GM21723 (cell line): ENCODE results near the gene IRF5.
"Not testable (repeated sequence)": the region's sequence is repeated elsewhere in the genome, so short reads cannot be mapped to it uniquely, and the experiment has no call there.

ENCODE experiments used
- ATAC-seq: cut with Tn5 transposase; IDR thresholded peaks from one replicate; pipeline ENCODE4 v1.9.1; 2021; ENCODE audit warnings: mild to moderate bottlenecking, moderate library complexity; ENCODE audit not compliant: unreplicated experiment

IRF5 gene

DNA sequence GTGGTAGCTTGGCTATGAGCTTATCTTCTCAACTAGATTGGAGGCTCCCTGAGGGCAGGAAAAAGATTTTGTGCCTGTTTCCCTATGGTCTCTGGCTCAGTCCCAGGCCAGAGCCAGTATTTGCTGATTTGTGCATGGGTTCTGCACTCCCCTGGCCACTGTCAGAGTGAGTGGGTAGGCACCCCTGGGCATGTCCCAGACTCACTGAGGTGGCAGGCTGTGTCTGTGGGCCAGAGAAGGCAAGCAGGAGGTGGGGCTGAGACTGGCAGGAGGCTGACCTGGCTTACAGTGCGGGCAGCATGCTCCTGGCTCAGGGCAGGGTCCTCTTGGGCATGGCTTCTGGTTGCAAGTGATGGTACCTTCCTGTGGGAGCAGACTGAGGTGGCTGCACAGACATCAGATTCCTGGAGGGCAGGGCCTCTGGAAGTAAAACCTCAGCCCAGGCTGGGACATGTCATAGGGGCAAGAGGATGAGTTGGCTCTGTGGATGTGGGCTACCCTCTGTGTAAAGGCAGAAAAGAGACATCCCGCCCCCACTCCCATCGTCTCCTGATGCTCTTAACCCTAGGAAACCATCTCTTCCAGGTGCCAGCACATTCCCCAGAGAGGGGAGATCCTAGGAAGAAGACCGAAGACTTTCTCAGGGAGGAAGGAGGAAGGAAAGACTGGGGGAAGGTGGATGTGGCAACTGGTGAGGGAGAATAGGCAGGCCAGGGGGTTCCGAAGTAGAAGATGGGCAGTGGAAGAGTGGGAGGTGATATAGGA, 31.5 kb upstream of the IRF5 start:
- no peak for ATAC-seq

DNA sequence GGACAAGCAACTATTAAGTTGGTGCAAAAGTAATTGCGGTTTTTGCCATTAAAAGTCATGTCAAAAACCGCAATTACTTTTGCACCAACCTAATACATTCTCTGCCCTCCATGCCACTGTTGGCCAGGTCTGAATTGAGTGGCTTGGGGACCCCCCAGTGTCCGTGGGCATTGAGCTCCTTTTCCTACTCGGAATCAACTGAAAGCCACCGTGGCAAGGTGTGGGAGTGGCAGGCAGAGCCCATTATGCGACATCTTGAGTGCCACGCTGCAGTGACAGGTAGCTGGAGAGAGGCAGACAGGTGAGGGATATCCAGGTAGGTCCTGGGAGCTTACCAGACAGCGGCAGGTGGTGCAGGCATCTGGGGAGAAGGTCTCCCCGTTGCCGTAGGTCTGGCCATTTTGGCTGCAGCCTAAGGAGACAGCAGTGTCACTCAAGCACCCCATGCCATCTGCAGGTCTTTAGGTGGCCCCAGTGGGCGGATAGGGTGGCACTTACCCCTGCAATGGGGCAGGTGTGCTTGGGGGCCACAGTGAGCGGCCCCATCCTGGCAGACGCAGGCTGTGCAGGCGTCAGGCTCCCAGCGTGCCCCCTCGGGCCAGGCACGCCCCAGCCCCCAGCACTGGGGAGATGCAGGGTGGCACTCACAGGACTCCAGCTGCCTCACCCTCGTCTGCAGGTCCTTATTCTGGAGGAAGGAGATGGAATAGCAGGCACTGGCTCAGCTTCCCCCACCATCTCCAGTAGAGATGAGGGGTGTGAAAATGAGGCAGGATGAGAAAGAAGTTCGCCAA, 30.8 kb upstream of the IRF5 start:
- no peak for ATAC-seq

DNA sequence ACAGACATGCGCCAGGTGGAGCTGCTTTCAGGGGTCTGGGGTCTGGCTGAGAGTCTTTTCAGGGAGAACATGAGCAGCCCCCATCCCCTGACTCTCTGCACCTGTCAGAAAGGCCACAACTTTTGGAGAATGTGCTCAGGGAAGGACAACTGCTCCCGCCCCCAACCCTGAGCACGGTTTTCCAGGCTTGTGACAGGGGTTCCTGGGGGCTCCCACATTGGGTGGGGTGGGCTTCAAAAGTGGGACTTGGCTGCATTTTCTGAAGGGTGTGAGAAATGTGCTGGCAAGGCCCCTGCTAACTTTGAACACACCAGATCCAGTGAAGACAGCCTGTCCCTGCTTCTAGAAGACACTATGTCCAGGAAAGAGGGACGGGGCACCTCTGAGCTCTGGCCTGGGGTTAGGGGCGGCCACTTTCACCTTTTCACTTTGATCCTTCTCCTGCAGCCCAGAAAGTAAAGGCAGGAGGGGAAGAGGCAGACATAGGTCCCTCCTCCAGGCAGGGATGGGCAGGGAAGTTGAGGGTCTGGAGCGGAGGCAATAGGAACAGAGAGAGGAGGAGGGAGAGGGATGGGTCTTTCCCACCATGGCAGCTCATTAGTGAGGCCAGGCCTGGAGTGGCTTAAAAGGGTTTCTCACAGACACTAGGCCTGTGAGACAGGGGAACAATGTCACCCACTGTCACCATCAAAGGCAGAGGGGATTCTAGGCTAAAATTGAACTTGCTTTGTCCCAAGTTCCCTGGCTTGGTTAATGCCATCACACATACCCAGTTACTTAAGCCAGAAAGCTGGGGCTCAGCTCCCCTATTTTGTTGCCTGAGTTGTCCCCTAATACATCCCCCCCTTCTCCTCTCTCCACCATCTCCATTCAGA, 28.7 kb upstream of the IRF5 start:
- no peak for ATAC-seq

DNA sequence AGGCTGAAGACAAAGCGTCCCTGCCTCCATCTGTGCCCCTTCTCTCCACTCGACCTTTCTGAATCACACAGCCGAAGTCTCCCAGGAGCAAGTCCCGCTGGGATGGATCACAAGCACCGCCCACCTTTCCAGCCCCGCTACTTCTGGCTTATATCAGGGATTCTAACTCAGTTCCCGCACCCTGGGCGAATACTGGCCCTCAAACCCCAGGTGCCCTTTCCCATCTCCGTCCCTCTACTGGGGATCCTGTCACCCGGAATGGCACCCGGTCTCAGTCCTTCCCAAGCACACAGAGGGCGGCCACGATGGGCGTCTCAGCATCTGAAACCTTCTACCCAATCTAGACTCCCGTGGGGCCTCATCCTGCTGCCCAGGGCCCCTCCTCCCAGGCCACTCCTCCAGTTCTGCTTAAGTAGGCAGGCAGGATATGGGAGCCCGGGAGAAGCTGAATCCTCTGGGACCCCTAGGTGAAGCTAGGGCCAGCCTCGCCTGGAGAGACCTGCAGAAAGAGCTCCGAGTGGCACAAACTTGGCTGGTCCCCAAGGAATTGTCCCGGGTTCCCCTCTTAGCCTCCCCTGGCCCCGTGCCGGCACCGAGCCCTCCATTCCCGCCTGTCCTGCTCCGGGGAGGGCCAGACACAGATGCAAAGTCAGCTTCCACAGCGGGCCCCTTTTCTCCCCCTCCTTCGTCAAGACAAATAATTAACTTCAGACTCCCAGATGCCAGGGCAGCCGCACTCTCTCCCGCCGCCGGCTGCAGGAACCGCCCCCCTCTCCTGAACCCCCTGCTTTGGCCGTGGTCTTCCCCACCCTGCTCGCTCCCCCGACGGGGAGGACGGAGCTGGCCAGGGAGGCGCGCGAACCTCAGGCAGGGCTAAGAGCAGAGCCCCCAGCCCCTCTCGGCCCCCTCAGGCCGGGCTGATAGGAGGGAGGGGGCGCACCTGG, 27.8 kb upstream of the IRF5 start:
- ATAC-seq = no peak

DNA sequence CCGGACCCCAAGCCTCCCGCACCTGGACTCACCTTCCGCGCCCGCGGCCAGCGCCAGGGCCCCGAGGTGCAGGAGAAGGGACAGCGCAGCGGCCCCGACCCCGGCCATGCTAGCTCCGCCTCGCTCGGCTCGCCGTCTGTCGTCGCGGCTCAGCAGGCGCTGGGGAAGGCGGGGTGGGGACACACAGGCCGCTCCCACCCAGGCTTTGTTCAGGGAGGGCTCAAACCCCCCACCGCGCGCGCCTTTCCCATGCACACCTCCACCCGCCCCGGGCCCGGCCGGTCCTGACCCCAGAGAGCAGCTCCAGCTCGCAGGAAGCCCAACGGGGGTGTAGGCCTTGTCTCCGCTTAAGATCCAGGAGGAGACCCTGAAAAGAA, 27.2 kb upstream of the IRF5 start, which contains the start of gene KCP:
TSS of gene KCP (minus strand) at position 141 of the 377 bp plus-strand sequence. CDS start at position 108, 33 bp downstream.
- no peak for ATAC-seq

DNA sequence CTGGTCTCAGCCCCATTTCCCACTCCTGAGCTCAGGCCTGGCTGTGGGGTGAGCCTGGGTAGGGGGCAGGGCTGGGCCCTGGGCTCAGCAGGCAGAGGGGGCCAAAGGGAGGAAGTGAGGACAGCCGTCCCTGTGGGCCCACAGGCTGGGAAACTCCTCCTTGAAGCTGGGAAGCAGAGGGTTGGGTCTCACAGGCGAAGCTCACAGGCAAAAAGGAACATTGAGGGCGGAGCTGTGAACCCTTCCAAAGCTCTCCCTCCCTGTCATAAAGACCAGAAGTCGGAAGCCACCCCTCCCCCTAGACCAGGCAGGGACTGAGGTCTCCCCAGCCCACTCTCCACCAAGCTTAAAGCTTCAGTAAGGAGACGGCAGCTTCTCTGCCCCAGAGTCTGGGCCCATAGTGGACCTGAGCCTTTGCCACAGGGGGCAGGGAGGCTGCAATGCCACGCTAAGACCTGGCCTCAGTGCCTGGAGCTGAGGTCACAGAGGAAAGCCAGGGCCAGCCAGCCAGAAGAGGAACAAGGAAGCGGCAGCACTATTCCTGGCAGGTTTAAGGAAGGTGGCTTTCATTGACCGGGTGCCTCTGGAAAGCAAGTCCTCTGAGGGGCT, 26.2 kb upstream of the IRF5 start:
- ATAC-seq = no peak

DNA sequence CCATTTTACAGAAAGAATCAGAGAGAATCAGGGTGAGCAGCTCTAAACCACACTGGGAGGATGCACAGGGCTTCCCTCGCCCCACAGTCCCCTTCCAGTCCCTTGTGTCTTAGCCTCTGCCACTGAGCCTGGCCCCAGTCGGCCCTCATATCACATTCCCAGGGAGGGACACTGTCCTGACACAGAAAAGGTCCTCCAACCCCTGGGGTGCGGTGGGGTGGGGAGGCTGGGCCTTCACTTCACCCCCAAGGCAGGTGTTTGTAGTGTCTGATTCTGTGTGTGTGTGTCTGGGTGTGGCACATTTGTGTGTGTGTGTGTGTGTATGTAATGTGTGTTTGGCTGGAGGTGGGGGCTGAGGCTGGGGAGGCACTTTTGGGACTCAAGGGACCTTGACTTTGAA, 25.4 kb upstream of the IRF5 start:
- no peak for ATAC-seq

DNA sequence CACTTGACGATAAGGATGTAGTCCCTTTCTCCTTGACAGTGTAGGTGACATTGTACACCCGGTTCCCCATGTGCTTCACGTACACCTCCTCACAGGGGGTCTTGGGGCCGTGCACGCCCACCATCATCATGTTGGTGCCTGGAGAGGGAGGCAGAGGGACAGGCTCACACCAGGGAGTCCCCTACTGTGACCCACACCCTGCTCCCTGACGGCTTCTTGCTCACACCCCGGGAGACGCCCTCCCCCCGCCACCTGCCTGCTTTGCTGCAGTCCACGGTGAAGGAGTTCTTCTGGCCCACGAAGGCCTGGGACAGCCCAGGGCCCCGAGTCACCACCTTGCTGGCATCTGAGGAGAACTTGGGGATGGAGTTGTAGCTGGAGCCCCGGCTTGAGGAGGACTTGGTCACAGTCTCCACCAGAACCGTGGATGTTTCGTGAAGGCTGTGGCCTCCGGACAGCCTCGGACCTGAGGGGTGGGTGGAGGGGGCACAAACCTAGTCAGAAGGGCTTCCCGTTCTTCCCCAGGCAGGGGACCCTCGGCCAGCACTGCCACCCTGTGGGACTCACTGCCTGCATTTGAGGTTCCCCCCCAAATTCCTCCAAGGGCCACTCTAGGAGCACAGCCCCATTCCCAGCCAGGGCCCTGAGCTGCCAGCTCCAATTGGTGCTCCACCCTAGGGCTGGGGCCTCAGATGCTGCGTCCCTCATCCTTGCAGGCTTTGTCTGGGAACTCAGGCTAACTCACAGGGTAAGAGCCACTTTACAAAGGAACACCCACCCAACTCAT, 24.8 kb upstream of the IRF5 start:
- ATAC-seq = not testable (repeated sequence)

DNA sequence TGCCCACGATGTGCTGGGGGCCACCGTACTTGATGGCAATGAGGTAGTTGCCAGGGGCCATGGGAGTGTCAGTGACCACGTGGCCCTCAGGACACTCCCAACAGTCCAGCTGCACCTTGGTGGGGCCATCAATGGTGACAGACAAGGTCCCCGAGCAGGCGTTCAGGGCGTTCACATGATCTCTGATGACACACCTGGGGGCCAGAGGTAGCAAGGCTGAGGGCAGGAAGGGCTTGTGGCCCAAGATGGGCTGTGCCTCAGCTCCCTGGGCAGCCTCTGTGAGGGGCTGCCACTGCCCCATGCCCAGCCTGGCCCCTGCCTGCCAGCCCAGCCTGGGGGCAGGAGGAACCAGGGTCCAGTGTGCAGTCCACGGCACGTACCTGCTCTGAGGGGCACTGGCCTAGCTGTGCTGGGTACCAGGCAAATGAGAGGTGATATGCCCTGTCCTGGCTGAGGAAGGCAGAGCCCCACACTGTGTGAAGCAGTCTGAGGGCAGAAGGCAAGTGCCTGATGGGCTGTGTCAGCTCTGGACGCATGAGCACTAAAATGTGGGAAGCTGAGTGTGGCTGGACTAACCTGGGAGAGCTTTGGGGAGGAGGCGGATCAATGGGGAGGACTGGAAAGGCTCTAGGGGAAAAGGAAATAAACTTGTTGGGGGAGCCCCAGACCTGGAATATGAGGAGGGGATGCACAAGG, 23.7 kb upstream of the IRF5 start:
- ATAC-seq = no peak

DNA sequence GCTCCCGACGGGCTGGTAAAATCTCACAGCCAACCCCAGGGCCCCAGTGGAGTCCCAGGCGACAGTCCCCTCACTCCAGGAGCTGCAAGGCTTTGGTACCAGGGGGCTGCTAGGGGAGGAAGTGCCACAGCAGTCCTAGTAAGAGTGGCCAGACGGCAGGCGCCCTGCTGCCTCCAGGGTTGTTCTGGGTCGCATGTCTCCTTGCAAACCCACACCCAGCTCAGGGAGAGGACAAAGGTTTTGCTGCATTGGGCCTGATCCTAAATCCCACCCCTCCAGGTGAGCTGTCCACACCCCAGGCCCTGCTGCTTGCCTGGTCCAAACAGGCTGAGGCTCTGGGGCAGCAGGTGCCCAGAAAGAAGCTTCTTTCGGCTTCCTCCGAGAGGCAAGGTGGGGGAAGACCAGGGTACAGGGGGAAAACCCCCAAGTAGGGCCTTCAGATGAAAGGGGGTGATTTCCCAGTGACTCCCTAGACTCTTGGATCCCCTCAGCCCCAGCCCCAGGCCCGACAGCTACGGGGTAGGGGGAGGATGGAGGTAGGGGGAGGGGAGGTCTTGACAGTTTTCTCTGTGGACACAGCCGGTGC, 23.1 kb upstream of the IRF5 start:
- no peak for ATAC-seq

DNA sequence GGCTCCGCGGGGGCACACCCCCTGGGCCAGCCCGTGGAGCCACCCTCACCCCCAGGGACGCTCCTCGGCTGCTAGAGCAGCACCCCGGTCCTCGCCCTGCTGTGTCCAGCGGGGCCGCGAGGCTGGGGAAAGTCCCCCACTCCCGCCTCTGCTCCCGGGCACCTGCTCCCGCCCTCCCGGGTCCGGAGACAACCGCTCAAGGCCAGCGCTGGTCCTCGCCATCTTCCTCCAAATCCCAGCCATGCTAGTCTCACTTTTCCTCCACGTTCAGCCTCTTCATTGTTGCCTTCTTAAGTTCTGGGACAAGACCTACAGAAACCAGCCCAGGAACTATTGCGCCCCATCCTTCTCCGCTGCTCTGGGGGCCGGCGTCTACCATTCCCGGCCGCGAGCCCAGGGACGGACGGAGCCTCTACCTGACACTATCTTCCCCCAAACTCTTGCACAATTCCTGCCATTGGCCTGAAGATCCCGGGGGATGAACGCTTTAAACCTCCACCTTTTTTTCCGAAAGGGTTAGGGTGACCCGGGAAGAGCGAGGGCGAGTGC, 22.4 kb upstream of the IRF5 start:
- ATAC-seq = no peak

DNA sequence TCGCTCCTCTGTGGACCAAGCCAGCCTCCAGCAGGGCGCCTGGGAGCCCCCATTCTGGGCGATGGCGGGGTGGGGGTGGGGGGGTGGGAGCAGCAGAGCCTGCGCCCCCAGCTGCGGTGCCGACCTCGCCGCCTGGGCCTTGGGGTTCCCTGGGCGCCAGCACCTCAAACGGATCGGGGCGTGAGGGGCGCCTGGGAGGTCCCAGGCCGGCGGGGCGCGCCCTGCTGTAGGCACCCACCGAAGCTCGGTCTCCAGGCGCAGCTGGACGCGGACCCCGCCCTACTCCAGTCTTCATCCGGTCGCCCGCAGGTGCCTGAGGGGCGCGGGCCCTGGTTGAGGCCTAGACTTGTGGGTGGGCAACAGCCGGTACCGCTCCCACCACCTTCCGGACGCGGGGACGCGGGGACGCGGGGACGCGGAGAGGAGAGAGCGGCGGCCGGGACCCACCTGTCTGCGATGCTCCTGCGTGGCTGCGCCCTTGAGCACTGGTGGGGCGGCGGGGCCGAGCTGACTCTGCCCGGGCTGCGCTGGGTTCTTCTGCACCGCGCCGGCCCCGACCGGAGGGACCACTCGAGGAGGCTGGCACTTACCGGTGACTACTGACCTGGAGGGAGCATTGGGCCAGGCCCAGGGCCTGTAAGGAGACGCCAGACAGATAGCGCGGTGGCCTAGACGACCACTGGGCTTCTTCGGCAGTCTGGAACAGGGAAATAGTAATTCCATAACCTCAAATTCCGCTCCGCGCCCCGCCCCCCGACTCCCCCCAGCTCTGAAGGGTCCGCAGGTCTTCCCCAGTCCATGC, 21.7 kb upstream of the IRF5 start:
- ATAC-seq = no peak

DNA sequence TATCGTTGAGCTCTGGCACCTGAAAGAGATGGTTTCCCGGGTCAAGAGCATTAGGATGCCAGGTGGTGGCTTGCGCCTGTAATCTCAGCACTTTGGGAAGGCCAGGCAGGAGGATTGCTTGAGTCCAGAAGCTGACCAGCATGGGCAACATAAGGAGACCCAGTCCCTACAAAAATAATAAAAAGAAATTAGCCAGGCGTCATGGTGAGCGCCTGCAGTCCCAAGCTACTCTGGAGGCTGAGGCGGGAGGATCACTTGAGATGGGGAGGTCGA, 21.1 kb upstream of the IRF5 start:
- ATAC-seq = no peak

DNA sequence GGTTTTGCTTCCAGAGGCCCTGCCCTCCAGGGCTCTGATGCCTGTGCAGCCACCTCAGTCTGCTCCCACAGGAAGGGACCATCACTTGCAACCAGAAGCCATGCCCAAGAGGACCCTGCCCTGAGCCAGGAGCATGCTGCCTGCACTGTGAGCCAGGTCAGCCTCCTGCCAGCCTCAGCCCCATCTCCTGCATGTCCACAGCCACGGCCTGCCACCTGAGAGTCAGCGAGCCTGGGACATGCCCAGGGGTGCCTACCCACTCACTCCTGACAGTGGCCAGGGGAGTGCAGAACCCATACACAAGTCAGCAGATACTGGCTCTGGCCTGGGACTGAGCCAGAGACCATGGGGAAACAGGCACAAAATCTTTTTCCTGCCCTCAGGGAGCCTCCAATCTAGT, 20.6 kb upstream of the IRF5 start:
- ATAC-seq = no peak

DNA sequence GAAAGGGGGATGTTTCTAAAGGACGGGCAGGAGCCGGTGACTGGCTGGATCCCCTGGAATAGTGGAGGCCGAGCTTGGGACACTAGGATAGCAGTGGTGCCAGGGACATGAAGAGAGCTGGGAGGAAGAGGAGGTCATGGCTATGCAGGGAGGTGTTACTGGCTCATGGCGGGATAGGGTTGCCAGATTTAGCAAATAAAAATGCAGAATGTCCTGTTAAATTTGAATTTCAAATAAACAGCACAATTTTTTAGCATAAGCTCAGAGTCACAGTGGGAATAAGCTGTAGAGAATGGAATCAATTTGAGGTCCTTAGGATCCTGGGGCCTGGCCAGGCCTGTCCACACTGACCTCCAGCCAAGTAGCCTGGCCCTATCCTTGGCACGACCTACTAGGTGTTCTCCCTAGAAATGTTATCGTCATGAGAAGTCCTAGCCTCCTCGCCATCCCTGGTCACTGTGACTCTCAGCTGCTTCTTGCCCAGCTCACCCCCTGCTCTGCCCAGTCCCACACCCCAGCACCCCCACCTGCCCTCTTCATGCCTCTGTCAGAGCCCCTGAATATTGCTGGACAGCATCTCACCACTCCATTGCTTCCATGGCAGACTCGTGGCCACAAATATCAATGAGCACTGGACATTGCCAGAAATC, 19.6 kb upstream of the IRF5 start:
- ATAC-seq = no peak

DNA sequence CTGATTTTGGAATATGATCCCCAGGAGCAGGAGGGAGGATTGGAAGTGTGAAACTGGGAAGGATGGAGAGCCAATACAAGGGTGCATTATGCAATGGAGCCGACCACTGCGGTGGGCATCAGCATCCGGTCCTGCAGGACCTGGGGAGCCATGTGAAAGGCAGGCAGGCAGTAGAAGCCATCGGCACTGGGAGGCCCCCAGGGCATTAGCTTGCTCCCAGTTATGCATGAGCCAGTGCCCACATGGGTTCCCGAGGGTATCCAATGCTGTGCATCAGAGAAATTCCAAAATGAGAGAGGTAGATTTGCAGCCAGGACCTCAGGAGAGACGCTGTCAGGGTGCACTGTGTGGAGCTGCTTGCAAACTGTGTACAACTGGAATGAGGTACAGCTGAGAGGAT, 18.5 kb upstream of the IRF5 start:
- ATAC-seq = no peak
